Measurements from ENCODE around the gene LIPC.

Gene LIPC

DNA sequence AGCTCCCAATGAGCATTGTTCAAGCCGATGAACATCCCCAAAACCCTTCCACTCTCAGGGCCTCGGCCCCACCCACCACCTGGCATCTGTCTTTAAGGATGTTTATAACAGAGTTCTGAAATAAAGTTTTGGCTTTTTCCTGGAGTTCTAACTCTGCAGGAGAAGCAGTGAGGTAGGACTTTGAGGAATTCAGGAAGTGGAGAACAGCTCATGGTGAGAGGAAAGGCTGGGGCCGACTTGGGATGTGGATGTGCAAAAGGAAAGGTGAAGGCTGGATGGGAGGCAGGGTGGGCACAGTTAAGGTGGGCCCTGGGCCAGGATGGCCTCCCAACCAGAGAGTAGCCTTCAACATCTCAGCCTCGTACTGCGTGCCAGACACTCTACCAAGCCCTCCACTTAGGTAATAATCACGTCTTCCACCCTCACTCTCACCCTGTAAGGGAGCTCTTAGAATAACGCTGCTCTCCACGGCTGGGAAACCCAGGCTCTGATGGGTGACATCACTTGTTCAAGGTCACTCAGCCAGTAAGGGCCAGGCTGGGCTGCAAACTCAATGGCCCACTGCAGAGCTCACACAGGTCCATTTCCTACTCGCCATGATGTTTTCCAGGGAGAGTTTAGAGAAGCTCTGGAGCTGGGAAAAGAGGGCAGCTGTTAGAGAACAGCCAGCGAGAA is 28.5 kb downstream of the LIPC start:
- TF ChIP-seq OSR1 (CRISPR knock-in tag; IDR thresholded peaks at IDR 0.05) (no peak), ZNF70 (CRISPR knock-in tag; IDR thresholded peaks at IDR 0.05) (no peak), CSDC2 (CRISPR knock-in tag; IDR thresholded peaks at IDR 0.05) (no peak), BACH2 (CRISPR knock-in tag; IDR thresholded peaks at IDR 0.05; ENCODE audit: borderline replicate concordance) (no peak), GLIS3 (CRISPR knock-in tag; IDR thresholded peaks at IDR 0.05) (no peak), TOX (CRISPR knock-in tag; IDR thresholded peaks at IDR 0.05; ENCODE audit: borderline replicate concordance) (no peak)
- ATAC-seq: no peak

- ATAC-seq: no peak
- TF ChIP-seq ZC3H10 (CRISPR knock-in tag; IDR thresholded peaks at IDR 0.05) (no peak), PPARA (CRISPR knock-in tag; IDR thresholded peaks at IDR 0.05; ENCODE audit: borderline replicate concordance) (no peak), ESRRG (CRISPR knock-in tag; IDR thresholded peaks at IDR 0.05) (no peak), TOX (CRISPR knock-in tag; IDR thresholded peaks at IDR 0.05; ENCODE audit: borderline replicate concordance) (no peak), ARNTL (CRISPR knock-in tag; IDR thresholded peaks at IDR 0.05; ENCODE audit: borderline replicate concordance, low read depth) (no peak), CSDC2 (CRISPR knock-in tag; IDR thresholded peaks at IDR 0.05) (no peak)
- TF ChIP-seq, protein P1, sequence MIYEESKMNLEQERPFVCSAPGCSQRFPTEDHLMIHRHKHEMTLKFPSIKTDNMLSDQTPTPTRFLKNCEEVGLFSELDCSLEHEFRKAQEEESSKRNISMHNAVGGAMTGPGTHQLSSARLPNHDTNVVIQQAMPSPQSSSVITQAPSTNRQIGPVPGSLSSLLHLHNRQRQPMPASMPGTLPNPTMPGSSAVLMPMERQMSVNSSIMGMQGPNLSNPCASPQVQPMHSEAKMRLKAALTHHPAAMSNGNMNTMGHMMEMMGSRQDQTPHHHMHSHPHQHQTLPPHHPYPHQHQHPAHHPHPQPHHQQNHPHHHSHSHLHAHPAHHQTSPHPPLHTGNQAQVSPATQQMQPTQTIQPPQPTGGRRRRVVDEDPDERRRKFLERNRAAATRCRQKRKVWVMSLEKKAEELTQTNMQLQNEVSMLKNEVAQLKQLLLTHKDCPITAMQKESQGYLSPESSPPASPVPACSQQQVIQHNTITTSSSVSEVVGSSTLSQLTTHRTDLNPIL (CRISPR knock-in tag; IDR thresholded peaks at IDR 0.05; ENCODE audit: low read depth): no peak
Measured at GRCh38 chr15:58460872-58461271, 29.1 kb downstream of the LIPC start.

- TF ChIP-seq ZFP30 (CRISPR knock-in tag; IDR thresholded peaks at IDR 0.05): no peak
- TF ChIP-seq OSR1 (CRISPR knock-in tag; IDR thresholded peaks at IDR 0.05): no peak
- TF ChIP-seq, protein P2, sequence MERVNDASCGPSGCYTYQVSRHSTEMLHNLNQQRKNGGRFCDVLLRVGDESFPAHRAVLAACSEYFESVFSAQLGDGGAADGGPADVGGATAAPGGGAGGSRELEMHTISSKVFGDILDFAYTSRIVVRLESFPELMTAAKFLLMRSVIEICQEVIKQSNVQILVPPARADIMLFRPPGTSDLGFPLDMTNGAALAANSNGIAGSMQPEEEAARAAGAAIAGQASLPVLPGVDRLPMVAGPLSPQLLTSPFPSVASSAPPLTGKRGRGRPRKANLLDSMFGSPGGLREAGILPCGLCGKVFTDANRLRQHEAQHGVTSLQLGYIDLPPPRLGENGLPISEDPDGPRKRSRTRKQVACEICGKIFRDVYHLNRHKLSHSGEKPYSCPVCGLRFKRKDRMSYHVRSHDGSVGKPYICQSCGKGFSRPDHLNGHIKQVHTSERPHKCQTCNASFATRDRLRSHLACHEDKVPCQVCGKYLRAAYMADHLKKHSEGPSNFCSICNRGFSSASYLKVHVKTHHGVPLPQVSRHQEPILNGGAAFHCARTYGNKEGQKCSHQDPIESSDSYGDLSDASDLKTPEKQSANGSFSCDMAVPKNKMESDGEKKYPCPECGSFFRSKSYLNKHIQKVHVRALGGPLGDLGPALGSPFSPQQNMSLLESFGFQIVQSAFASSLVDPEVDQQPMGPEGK (CRISPR knock-in tag; IDR thresholded peaks at IDR 0.05; ENCODE audit: borderline replicate concordance): no peak
- no peak for TF ChIP-seq RARB (CRISPR knock-in tag; IDR thresholded peaks at IDR 0.05)
- TF ChIP-seq GLIS3 (CRISPR knock-in tag; IDR thresholded peaks at IDR 0.05): no peak
- TF ChIP-seq, protein P1 (CRISPR knock-in tag; IDR thresholded peaks at IDR 0.05; ENCODE audit: low read depth): no peak
- TF ChIP-seq ISL1 (CRISPR knock-in tag; IDR thresholded peaks at IDR 0.05): no peak
- no peak for TF ChIP-seq ZFP3 (CRISPR knock-in tag; IDR thresholded peaks at IDR 0.05)
- ATAC-seq: no peak
Measured at GRCh38 chr15:58462547-58462946, 30.8 kb downstream of the LIPC start.

- no peak for ATAC-seq
- TF ChIP-seq SNAI2 (CRISPR knock-in tag; IDR thresholded peaks at IDR 0.05): no peak
- TF ChIP-seq CSRNP3 (CRISPR knock-in tag; IDR thresholded peaks at IDR 0.05): no peak
- TF ChIP-seq TCF4 (CRISPR knock-in tag; IDR thresholded peaks at IDR 0.05; ENCODE audit: borderline replicate concordance): no peak
- no peak for TF ChIP-seq TOX (CRISPR knock-in tag; IDR thresholded peaks at IDR 0.05; ENCODE audit: borderline replicate concordance)
- no peak for TF ChIP-seq RARB (CRISPR knock-in tag; IDR thresholded peaks at IDR 0.05)
Measured at GRCh38 chr15:58462973-58463663, 31.3 kb downstream of the LIPC start.

Data from SK-N-SH treated with all-trans-retinoic acid at 6 μM for 48 hours (cell line).